ENCODE data around the gene ATXN7. TPM values are rescaled to one million over a fixed set of nuclear protein-coding genes. Genes with fewer than 3 reads are reported as not detected.

Gene ATXN7
- total RNA-seq, 1 experiment from 2014 or later: 27.5 TPM

DNA sequence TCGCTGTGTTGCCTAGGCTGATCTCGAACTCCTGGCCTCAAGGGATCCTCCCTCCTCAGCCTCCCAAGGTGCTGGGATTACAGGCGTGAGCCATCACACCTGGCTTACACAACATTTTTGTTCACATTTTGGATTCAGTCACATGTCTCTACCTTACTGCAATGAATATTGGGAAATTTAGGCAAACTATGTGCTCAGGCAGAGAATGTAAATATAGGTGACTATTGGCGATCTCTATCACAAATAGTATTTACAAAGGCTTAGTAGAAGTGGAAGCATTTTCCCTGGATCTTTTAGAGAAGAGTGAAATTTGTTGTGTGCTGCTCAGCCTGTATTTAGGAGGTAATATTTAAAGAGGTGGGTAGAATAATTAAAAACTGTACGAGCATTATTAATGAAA, 27.9 kb downstream of the ATXN7 start:
- ATAC-seq: no peak
- no TSS peak for BruUV-seq (replicated peaks)
- Histone ChIP-seq H3K79me2 (ENCODE audit: insufficient read depth, low read length) (peaks cover 7% of the 10 kb centered on the region), H3K4me3 (replicated peaks in 1 of 2; ENCODE audit: low read depth in 1 of 2, low read length in 2 of 2) (no peak overlapping the region), H3K27me3 (ENCODE audit: insufficient read depth, low read length) (no peaks in the 10 kb centered on the region), H3K27ac (ENCODE audit: low read depth, low read length) (no peak overlapping the region), H3K9me3 (ENCODE audit: control insufficient read depth in 1 of 2, insufficient read depth in 1 of 2, low read depth in 1 of 2, low read length in 2 of 2) (no peaks in the 10 kb centered on the region), H2AFZ (ENCODE audit: low read depth, low read length, poor library complexity, severe bottlenecking) (no peak overlapping the region), H4K20me1 (ENCODE audit: insufficient read depth) (no peaks in the 10 kb centered on the region), H3K4me2 (ENCODE audit: low read length) (no peak overlapping the region), H3K9ac (ENCODE audit: low read length) (no peak overlapping the region), H3K36me3 (ENCODE audit: control insufficient read depth in 1 of 2, insufficient read depth in 2 of 2, low read length in 2 of 2) (no peaks in the 10 kb centered on the region; a peak in 1 of 4 replicates), H3K9me2 (ENCODE audit: insufficient read depth) (no peaks in the 10 kb centered on the region), H3K4me1 (ENCODE audit: control insufficient read depth in 1 of 2, insufficient read depth in 2 of 2, low read length in 2 of 2) (no peaks in the 10 kb centered on the region)
- no peak for TF ChIP-seq TCF7L2 (IDR thresholded peaks at IDR 0.05; ENCODE audit: borderline replicate concordance, extremely low read depth, insufficient read depth, insufficient read length)
- TF ChIP-seq EZH2phosphoT487 (IDR thresholded peaks at IDR 0.05; ENCODE audit: borderline replicate concordance): no peak
- TF ChIP-seq CEBPB (IDR thresholded peaks at IDR 0.05; ENCODE audit: low read depth): no peak
- no peak for TF ChIP-seq FOSL1 (IDR thresholded peaks at IDR 0.05; ENCODE audit: low read depth)
- TF ChIP-seq SIN3A (IDR thresholded peaks at IDR 0.05; ENCODE audit: low read depth): no peak
- no peak for TF ChIP-seq POLR2A (IDR thresholded peaks at IDR 0.05; ENCODE audit: borderline replicate concordance, extremely low read depth, insufficient read depth, insufficient read length)
- TF ChIP-seq, protein P1, sequence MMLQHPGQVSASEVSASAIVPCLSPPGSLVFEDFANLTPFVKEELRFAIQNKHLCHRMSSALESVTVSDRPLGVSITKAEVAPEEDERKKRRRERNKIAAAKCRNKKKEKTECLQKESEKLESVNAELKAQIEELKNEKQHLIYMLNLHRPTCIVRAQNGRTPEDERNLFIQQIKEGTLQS (IDR thresholded peaks at IDR 0.05): no peak
- no peak for TF ChIP-seq ELF1 (IDR thresholded peaks at IDR 0.05; ENCODE audit: borderline replicate concordance, low read depth)
- TF ChIP-seq ZNF274 (IDR thresholded peaks at IDR 0.05; ENCODE audit: low read depth, low read length): no peak
- no peak for TF ChIP-seq JUND (IDR thresholded peaks at IDR 0.05)
- no peak for TF ChIP-seq SRF (IDR thresholded peaks at IDR 0.05; ENCODE audit: low read depth)
- no peak for TF ChIP-seq EGR1 (IDR thresholded peaks at IDR 0.05; ENCODE audit: low read depth)
- TF ChIP-seq YY1 (IDR thresholded peaks at IDR 0.05; ENCODE audit: extremely low read depth, insufficient replicate concordance, low read depth, low read length): no peak
- TF ChIP-seq, protein P2, sequence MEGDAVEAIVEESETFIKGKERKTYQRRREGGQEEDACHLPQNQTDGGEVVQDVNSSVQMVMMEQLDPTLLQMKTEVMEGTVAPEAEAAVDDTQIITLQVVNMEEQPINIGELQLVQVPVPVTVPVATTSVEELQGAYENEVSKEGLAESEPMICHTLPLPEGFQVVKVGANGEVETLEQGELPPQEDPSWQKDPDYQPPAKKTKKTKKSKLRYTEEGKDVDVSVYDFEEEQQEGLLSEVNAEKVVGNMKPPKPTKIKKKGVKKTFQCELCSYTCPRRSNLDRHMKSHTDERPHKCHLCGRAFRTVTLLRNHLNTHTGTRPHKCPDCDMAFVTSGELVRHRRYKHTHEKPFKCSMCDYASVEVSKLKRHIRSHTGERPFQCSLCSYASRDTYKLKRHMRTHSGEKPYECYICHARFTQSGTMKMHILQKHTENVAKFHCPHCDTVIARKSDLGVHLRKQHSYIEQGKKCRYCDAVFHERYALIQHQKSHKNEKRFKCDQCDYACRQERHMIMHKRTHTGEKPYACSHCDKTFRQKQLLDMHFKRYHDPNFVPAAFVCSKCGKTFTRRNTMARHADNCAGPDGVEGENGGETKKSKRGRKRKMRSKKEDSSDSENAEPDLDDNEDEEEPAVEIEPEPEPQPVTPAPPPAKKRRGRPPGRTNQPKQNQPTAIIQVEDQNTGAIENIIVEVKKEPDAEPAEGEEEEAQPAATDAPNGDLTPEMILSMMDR (IDR thresholded peaks at IDR 0.05 in 2 of 3, conservative IDR thresholded peaks at IDR 0.05 in 1 of 3; ENCODE audit: borderline replicate concordance in 1 of 3, insufficient read depth in 1 of 3, low read depth in 2 of 3, low read length in 2 of 3): no peak
- TF ChIP-seq EZH2 (IDR thresholded peaks at IDR 0.05): no peak
- RAD21 ChIA-PET (ENCODE audit: low non-redundant PET in 1 of 2, low total read pairs in 2 of 2, uncharacterized antibody in 2 of 2, unreplicated experiment in 2 of 2): no interaction called here
- intact Hi-C loops (cut with micrococcal nuclease): no loop called here
- POLR2A ChIA-PET: no interaction called here
- no peak for DNase-seq (ENCODE audit: low read depth, low spot score)
- CTCF ChIA-PET: no interaction called here

Measured in HCT116 (cell line).